ENCODE data around the gene SELP. TPM values are rescaled to one million over a fixed set of nuclear protein-coding genes. Genes with fewer than 3 reads are reported as not detected.
"Not testable (repeated sequence)": the region's sequence is repeated elsewhere in the genome, so short reads cannot be mapped to it uniquely, and the experiment has no call there.

SELP gene
- total and polyA plus RNA-seq, 2 experiments from 2014 or later: 0.27 TPM; not detected in 1

GRCh38 chr1:169667699-169668596 lies 38.0 kb upstream of the SELP start:
- not testable (repeated sequence) for H3K79me2 ChIP-seq; H3K27me3 ChIP-seq; H2AFZ ChIP-seq; H3K27ac ChIP-seq; H3K9me3 ChIP-seq (ENCODE audit: low read depth); H3K36me3 ChIP-seq (replicated peaks; ENCODE audit: insufficient read depth, low read depth); H3K4me1 ChIP-seq (ENCODE audit: insufficient read depth); H4K20me1 ChIP-seq (ENCODE audit: insufficient read depth, poor library complexity, severe bottlenecking); H3K4me3 ChIP-seq; H3K4me2 ChIP-seq; DNase-seq (ENCODE audit: low spot score); H3K9me2 ChIP-seq (replicated peaks; ENCODE audit: insufficient read depth)
- 95% methylated on average over 26 of the region's 28 CpGs for WGBS (ENCODE audit: low lambda C conversion rate, missing lambda C conversion rate)

- not testable (repeated sequence) for H3K4me2 ChIP-seq; H3K9me2 ChIP-seq (replicated peaks; ENCODE audit: insufficient read depth); H3K27ac ChIP-seq; H3K36me3 ChIP-seq (replicated peaks; ENCODE audit: insufficient read depth, low read depth); H3K79me2 ChIP-seq; H3K4me1 ChIP-seq (ENCODE audit: insufficient read depth); H4K20me1 ChIP-seq (ENCODE audit: insufficient read depth, poor library complexity, severe bottlenecking); H3K4me3 ChIP-seq; H3K9me3 ChIP-seq (ENCODE audit: low read depth); H2AFZ ChIP-seq; DNase-seq (ENCODE audit: low spot score); H3K27me3 ChIP-seq
- WGBS (ENCODE audit: low lambda C conversion rate, missing lambda C conversion rate): 85% methylated on average over 2 of the region's 2 CpGs
Observed at GRCh38 chr1:169667227-169667639, 37.3 kb upstream of the SELP start.

GRCh38 chr1:169662680-169663079 lies 32.8 kb upstream of the SELP start:
- H3K4me2 ChIP-seq; H3K79me2 ChIP-seq; H2AFZ ChIP-seq; H4K20me1 ChIP-seq (ENCODE audit: insufficient read depth, poor library complexity, severe bottlenecking); H3K27me3 ChIP-seq; H3K27ac ChIP-seq; H3K9me3 ChIP-seq (ENCODE audit: low read depth); H3K36me3 ChIP-seq (replicated peaks; ENCODE audit: insufficient read depth, low read depth); H3K9me2 ChIP-seq (replicated peaks; ENCODE audit: insufficient read depth); H3K4me1 ChIP-seq (ENCODE audit: insufficient read depth); DNase-seq (ENCODE audit: low spot score); H3K4me3 ChIP-seq: not testable (repeated sequence)
- WGBS (ENCODE audit: low lambda C conversion rate, missing lambda C conversion rate): 73% methylated on average over 8 of the region's 8 CpGs

DNA sequence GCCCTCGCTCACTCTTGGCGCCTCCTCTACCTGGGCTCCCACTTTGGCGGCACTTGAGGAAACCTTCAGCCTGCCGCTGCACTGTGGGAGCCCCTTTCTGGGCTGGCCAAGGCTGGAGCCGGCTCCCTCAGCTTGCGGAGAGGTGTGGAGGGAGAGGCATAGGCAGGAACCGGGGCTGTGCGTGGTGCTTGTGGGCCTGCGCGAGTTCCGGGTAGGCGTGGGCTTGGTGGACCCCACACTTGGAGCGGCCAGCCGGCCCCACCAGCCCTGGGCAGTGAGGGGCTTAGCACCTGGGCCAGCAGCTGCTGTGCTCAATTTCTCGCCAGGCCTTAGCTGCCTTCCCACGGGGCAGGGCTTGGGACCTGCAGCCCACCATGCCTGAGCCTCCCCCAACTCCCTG lies 31.1 kb upstream of the SELP start:
- not testable (repeated sequence) for DNase-seq (ENCODE audit: low spot score)
- 88% methylated on average over 16 of the region's 16 CpGs for WGBS (ENCODE audit: low lambda C conversion rate, missing lambda C conversion rate)

DNA sequence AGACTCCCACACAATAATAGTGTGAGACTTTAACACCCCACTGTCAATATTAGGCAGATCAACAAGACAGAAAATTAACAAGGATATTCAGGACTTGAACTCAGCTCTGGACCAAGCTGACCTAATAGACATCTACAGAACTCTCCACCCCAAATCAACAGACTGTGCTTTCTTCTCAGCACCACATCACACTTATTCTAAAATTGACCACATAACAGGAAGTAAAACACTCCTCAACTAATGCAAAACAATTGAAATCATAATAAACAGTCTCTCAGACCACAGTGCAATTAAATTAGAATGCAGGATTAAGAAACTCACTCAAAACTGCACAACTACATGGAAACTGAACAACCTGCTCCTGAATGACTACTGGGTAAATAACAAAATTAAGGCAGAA lies 28.9 kb upstream of the SELP start:
- not testable (repeated sequence) for H3K27me3 ChIP-seq; H4K20me1 ChIP-seq (ENCODE audit: insufficient read depth, poor library complexity, severe bottlenecking); H3K79me2 ChIP-seq; H2AFZ ChIP-seq; H3K27ac ChIP-seq; H3K4me3 ChIP-seq; H3K9me3 ChIP-seq (ENCODE audit: low read depth); DNase-seq (ENCODE audit: low spot score); H3K9me2 ChIP-seq (replicated peaks; ENCODE audit: insufficient read depth); H3K36me3 ChIP-seq (replicated peaks; ENCODE audit: insufficient read depth, low read depth); H3K4me1 ChIP-seq (ENCODE audit: insufficient read depth); H3K4me2 ChIP-seq

More for the DNA sequence above, 31.1 kb upstream of the SELP start:
- H3K27me3 ChIP-seq; H3K4me2 ChIP-seq; H3K79me2 ChIP-seq; H2AFZ ChIP-seq; H3K27ac ChIP-seq; H3K4me3 ChIP-seq; H3K4me1 ChIP-seq (ENCODE audit: insufficient read depth); H3K9me2 ChIP-seq (replicated peaks; ENCODE audit: insufficient read depth); H4K20me1 ChIP-seq (ENCODE audit: insufficient read depth, poor library complexity, severe bottlenecking); H3K36me3 ChIP-seq (replicated peaks; ENCODE audit: insufficient read depth, low read depth); H3K9me3 ChIP-seq (ENCODE audit: low read depth): not testable (repeated sequence)

DNA sequence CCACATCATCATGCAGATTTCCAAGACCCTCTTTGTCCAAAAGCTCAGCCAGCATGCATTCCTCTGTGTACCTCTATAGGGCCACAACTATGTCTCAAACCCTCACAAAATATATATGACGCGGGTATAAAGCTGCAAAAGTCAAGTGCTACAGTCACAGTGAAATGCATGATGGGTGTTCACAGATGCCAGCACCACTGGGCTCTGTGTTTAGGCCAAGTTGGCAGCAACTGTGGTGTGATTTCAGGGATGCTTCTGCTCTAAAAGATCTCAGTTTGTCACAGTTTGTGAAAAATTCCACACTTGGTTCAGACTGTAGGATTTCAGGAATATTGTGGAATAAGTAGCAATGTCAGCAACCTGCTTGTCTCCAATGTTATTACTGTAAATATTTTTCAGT lies 23.9 kb upstream of the SELP start:
- no peaks in the 10 kb centered on the region for H3K9me2 ChIP-seq (replicated peaks; ENCODE audit: insufficient read depth)
- H3K27me3 ChIP-seq: no peaks in the 10 kb centered on the region

More for the DNA sequence above, 23.9 kb upstream of the SELP start:
- H3K36me3 ChIP-seq (replicated peaks; ENCODE audit: insufficient read depth, low read depth): no peaks in the 10 kb centered on the region
- H3K9me3 ChIP-seq (ENCODE audit: low read depth): no peaks in the 10 kb centered on the region
- H4K20me1 ChIP-seq (ENCODE audit: insufficient read depth, poor library complexity, severe bottlenecking): no peaks in the 10 kb centered on the region
- H3K4me2 ChIP-seq: no peak overlapping the region
- H2AFZ ChIP-seq: no peak overlapping the region
- no peak for DNase-seq (ENCODE audit: low spot score)
- H3K4me1 ChIP-seq (ENCODE audit: insufficient read depth): no peaks in the 10 kb centered on the region
- TF ChIP-seq CTCF (IDR thresholded peaks at IDR 0.05; ENCODE audit: poor library complexity) (no peak), EZH2phosphoT487 (IDR thresholded peaks at IDR 0.05; ENCODE audit: low read depth, severe bottlenecking, unreplicated experiment) (no peak), EZH2 (IDR thresholded peaks at IDR 0.05; ENCODE audit: borderline replicate concordance) (no peak)
- H3K79me2 ChIP-seq: no peaks in the 10 kb centered on the region
- no peak overlapping the region for H3K4me3 ChIP-seq
- 90% methylated on average over 2 of the region's 2 CpGs for WGBS (ENCODE audit: low lambda C conversion rate, missing lambda C conversion rate)
- H3K27ac ChIP-seq: no peak overlapping the region
